HG03571 (cell line): ENCODE measurements around the gene POTEB.
"Not testable (repeated sequence)": the region's sequence is repeated elsewhere in the genome, so short reads cannot be mapped to it uniquely, and the experiment has no call there.

Source experiments
- ATAC-seq: cut with Tn5 transposase; IDR thresholded peaks from one replicate; pipeline ENCODE4 v1.9.1; 2021; ENCODE audit not compliant: unreplicated experiment

Gene POTEB

DNA sequence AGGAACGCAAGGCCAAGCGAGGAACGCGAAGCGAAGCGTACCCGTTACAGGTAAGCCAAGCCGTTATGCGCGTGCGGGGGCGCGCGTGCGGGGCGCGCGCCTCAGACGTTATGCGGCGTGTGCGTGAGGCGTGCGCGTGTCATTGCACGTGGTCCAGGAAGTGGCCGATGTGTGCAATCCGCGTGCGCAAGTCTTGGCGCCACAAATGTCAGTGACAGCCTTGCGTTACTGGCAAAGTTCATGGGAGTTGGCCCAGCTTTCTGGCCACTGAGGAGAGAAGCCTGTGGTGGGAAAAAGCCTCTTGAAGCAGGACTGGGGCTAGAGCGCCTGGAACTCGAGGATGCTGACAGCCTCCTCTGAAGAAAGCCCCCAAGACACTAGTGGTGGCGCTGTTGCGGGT lies at the start of gene POTEB:
Gene POTEB (minus strand): TSS at position 101 of the 400 bp plus-strand sequence. CDS start 489 bp downstream, outside the sequence.
- not testable (repeated sequence) for ATAC-seq

DNA sequence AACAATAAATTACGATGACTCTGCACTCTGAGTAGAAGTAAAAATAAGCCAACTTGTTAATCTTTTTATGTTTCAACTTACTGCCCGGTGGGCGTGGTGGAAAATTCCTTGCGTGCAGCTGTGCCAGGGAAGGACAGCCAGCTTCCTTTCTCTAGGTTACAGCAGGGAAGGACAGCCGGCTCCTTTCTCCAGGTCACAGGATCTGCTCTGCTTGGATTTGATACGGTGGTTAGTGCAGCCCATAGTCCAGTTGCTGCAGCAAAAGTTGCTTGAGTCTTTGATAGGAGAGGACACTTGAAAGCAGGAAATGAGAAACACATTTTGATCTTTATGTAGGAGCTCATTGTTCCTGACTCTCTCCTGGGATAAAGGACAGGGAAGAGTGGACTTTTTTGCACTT lies 13.4 kb upstream of the POTEB start:
- not testable (repeated sequence) for ATAC-seq

DNA sequence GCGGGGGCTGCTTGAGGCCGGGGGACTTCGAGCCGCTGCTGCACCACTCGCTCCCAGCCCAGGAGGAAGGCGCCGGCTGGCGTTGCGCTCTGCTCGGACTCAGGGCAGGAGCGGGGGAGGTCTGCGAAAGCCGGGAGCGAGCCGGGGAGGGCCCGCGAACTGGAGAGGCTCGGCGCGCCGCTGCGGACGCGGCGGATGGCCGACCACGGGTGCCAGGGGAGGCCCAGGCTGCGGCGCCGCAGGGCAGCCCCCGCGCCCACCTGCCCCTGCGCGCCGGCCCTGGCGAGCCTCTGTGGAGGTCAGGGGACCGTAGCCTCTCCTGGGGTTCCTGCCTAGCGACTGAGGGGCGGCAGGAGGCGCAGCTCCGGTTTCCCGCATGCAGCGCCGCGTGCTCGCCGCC lies 12.0 kb upstream of the POTEB start:
- ATAC-seq: not testable (repeated sequence)

DNA sequence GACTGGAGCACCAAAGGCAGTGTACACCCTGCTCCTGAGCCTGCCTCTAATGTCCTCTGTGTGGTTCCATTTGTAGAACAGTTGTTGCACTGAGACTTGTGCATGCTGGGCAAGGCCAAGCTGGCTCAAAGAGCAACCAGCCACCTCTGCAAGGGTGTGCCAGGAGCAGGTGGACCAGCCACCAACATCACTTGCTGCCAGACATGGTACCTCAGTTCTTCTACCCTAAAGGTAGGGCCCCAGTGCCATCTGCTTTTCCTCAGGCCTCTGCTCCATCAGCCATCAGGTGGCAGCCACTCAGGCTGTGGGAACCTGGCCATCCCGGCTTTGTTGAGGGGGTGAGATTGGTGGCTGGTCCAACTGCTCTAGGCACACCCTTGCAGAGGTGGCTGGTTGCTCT lies 38.7 kb downstream of the POTEB start:
- ATAC-seq: not testable (repeated sequence)
